Sigmoid colon (tissue), 3 donors: Measurements from ENCODE around the gene ITGB4.

Experiments
- CTCF ChIP-seq, 4 experiments: fragments of 450-650 bp in 3 of 4; fragments of 200-600 bp in 1 of 4; IDR thresholded peaks; one replicate each; pipeline ENCODE4 v1.5.1; 2016 to 2019; ENCODE audit warnings: antibody characterized with exemption in 4 of 4, mild to moderate bottlenecking in 3 of 4, moderate library complexity in 2 of 4
- POLR2A ChIP-seq, 2 donors: fragments of 450-650 bp; IDR thresholded peaks; one replicate each; pipeline ENCODE4 v1.6.1; 2016; ENCODE audit warnings: antibody characterized with exemption in 2 of 2, mild to moderate bottlenecking in 2 of 2, moderate library complexity in 2 of 2

- TF ChIP-seq POLR2A (IDR thresholded peaks at IDR 0.05) (no peak), CTCF (IDR thresholded peaks at IDR 0.05) (no peak)
Observed at GRCh38 chr17:75725504-75725903, 4.2 kb downstream of the ITGB4 start.
